NT2/D1 (cell line): ENCODE data around the gene MSANTD3.

ENCODE experiments used
- SUZ12 ChIP-seq: IDR thresholded peaks from 2 replicates; pipeline ENCODE4 v1.6.1; 2011; ENCODE audit not compliant: insufficient read length, insufficient read depth; ENCODE audit errors: extremely low read depth
- YY1 ChIP-seq: IDR thresholded peaks from 2 replicates; pipeline ENCODE4 v1.6.1; 2011; ENCODE audit not compliant: insufficient read length, insufficient read depth

DNA sequence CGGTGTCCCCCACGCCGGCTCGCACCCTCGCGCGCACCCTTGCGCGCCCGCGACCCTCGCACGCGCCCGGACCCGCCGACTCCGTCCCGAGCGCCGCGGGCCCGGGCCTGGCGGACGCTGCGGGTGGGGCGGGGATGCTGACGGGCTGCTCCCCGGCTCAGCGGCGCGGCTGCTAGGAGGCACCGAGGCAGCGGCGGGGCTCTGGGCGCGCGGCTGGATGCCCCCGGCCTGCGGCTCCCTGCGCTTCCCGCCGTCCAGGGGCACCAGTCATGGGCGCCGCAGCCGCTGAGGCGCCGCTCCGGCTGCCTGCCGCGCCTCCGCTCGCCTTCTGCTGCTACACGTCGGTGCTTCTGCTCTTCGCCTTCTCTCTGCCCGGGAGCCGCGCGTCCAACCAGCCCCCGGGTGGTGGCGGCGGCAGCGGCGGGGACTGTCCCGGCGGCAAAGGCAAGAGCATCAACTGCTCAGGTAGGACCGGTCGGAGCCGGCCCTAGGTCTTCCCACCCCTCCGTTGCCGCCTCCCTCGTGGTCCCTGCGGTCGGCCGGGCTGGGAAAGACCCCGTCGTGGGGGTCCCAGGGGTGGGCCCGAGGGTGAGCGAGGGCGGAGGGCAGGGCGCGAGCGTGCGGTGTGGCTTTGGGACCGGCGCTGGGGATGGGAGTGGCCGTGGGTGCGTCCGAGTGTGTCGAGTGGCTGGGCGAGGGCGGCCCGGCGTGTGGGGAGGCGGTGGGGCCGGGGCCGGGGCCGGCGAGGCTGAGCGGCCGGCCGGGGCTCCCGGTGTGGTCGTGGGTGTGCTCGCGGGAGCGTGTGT, 46.5 kb downstream of the MSANTD3 start:
- no peak for TF ChIP-seq YY1
- TF ChIP-seq SUZ12 = no peak
